ENCODE data around the gene PET100. TPM values are rescaled to one million over a fixed set of nuclear protein-coding genes. Genes with fewer than 3 reads are reported as not detected.

PET100 gene
- total RNA-seq, 1 experiment from 2014 or later, result 27.7 TPM

DNA sequence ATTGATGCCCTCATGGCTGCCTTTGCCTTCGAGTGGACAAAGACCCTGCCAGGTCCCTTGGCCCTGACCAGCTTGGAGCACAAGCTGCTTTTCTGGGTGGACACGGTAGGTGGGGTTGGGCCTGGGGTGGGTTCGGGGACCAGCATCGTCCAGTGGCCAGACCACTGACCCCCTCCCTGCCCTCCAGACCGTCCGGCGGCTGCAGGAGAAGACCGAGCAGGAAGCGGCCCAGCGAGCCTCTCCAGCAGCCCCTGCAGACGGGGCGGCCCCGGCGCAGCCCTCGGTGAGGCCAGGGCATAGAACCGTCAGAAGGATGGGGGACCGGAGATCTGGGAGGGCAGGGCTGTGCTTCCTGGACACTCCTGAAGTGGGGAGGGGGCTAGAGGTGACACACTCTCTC lies 23.3 kb upstream of the PET100 start:
- peaks cover 6% of the 10 kb centered on the region; the same call in 1 of the 2 replicates for H3K27me3 ChIP-seq (ENCODE audit: control insufficient read depth, insufficient read depth, low read length)
- H3K36me3 ChIP-seq (replicated peaks; ENCODE audit: control insufficient read depth, insufficient read depth, low read length), result peaks cover 1% of the 10 kb centered on the region
- DNase-seq, result no peak
- no peak overlapping the region for H3K4me3 ChIP-seq (ENCODE audit: insufficient read depth, low read depth, low read length)

DNA sequence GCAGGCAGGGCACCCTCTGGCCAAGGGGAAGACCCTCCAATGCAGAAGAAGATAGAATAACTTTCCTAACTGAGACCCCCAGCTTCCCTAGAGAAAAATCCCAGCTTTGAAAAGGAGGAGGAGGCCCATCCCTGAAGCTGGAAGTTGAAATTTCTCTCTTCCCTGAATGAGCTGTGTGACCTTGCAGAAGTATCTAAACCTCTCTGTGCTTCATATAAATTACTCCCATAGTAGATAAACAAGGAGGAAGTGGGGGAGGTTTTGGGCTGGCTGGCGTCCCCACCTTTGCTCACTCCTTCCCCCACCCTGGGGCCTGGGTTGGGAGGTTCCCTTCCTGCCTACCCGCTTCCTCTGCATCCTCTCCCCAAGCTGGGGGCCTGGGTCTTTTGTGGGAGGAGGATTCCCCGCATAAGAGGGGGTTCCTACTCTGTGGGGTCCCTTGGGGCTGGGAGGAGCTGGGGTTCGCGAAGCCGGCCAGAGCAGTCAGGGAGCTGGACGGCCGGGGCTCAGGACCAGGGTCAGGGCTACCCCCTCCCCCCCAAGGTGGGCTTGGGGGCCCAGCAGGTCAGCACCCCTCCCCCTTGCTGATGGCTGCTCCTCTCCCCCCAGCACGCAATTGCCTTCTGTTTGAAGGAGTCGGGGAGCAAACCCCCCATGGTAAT lies 22.2 kb upstream of the PET100 start:
- Histone ChIP-seq H3K4me3 (ENCODE audit: insufficient read depth, low read depth, low read length) (no peak overlapping the region), H3K36me3 (replicated peaks; ENCODE audit: control insufficient read depth, insufficient read depth, low read length) (peaks cover 1% of the 10 kb centered on the region), H3K27me3 (ENCODE audit: control insufficient read depth, insufficient read depth, low read length) (peaks cover 6% of the 10 kb centered on the region; the same call in 1 of the 2 replicates)
- no peak for DNase-seq

GRCh38 chr19:7607874-7608560 lies 21.6 kb upstream of the PET100 start:
- Histone ChIP-seq H3K27me3 (ENCODE audit: control insufficient read depth, insufficient read depth, low read length) (peaks cover 5% of the 10 kb centered on the region; the same call in 1 of the 2 replicates), H3K4me3 (ENCODE audit: insufficient read depth, low read depth, low read length) (no peak overlapping the region), H3K36me3 (replicated peaks; ENCODE audit: control insufficient read depth, insufficient read depth, low read length) (peaks cover 1% of the 10 kb centered on the region)
- no peak for DNase-seq

- Histone ChIP-seq H3K4me3 (ENCODE audit: insufficient read depth, low read depth, low read length) (no peak overlapping the region), H3K27me3 (ENCODE audit: control insufficient read depth, insufficient read depth, low read length) (no peaks in the 10 kb centered on the region), H3K36me3 (replicated peaks; ENCODE audit: control insufficient read depth, insufficient read depth, low read length) (peaks cover 1% of the 10 kb centered on the region)
- DNase-seq, result no peak
These were observed 18.9 kb upstream of the PET100 start for GRCh38 chr19:7610491-7611240.

GRCh38 chr19:7611541-7612279 lies 17.9 kb upstream of the PET100 start:
- peaks cover 1% of the 10 kb centered on the region for H3K36me3 ChIP-seq (replicated peaks; ENCODE audit: control insufficient read depth, insufficient read depth, low read length)
- no peak overlapping the region for H3K4me3 ChIP-seq (ENCODE audit: insufficient read depth, low read depth, low read length)
- H3K27me3 ChIP-seq (ENCODE audit: control insufficient read depth, insufficient read depth, low read length), result no peaks in the 10 kb centered on the region
- no peak for DNase-seq

GRCh38 chr19:7612282-7613274 lies 17.0 kb upstream of the PET100 start:
- DNase-seq, result no peak
- H3K36me3 ChIP-seq (replicated peaks; ENCODE audit: control insufficient read depth, insufficient read depth, low read length), result peaks cover 1% of the 10 kb centered on the region
- H3K4me3 ChIP-seq (ENCODE audit: insufficient read depth, low read depth, low read length), result no peak overlapping the region
- H3K27me3 ChIP-seq (ENCODE audit: control insufficient read depth, insufficient read depth, low read length), result no peaks in the 10 kb centered on the region

GRCh38 chr19:7614859-7615741 lies 14.5 kb upstream of the PET100 start:
- Histone ChIP-seq H3K4me3 (ENCODE audit: insufficient read depth, low read depth, low read length) (no peak overlapping the region), H3K36me3 (replicated peaks; ENCODE audit: control insufficient read depth, insufficient read depth, low read length) (peaks cover under 1% of the 10 kb centered on the region), H3K27me3 (ENCODE audit: control insufficient read depth, insufficient read depth, low read length) (no peaks in the 10 kb centered on the region)
- DNase-seq, result no peak

DNA sequence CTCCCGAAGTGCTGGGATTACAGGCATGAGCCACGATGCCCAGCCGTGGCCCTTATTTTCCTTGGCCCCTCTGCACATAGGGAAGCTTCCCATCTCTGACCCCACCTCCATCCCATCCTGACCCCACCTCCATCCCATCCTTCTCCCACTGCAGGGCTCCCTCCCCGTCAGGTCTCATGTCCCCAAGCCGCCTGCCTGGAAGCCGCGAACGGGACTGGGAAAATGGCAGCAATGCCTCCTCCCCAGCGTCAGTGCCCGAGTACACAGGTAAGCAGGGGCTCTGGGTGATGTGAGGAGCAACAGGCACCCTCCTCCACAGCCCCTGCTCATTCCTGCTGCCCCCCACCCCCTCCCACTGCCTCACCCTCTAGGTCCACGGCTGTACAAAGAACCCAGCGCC lies 12.4 kb upstream of the PET100 start:
- DNase-seq, result no peak
- no peak overlapping the region for H3K4me3 ChIP-seq (ENCODE audit: insufficient read depth, low read depth, low read length)
- peaks cover 4% of the 10 kb centered on the region for H3K36me3 ChIP-seq (replicated peaks; ENCODE audit: control insufficient read depth, insufficient read depth, low read length)
- H3K27me3 ChIP-seq (ENCODE audit: control insufficient read depth, insufficient read depth, low read length), result no peaks in the 10 kb centered on the region

GRCh38 chr19:7617735-7618134 lies 11.9 kb upstream of the PET100 start:
- H3K27me3 ChIP-seq (ENCODE audit: control insufficient read depth, insufficient read depth, low read length), result no peaks in the 10 kb centered on the region
- H3K4me3 ChIP-seq (ENCODE audit: insufficient read depth, low read depth, low read length), result no peak overlapping the region

DNA sequence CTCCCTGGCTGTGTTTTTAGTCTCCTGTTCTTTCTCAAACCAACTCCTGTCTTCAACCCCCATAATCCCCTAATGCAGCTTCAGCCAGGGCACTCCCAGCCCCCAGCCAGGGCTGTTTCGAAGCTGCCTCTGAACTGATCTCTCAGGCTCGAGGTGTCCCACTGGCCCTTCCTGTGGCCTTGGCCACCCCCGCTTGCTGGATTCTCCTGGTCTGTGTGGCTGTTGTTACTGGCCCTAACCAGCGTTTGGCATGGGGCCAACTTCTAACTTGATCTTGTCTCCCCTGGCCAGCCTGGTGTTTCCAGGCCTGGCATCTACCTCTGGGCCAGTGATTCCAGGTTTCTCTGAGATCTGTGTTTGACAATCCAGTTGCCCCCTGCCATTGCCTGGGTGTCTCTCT lies 11.2 kb upstream of the PET100 start:
- H3K36me3 ChIP-seq (replicated peaks; ENCODE audit: control insufficient read depth, insufficient read depth, low read length), result peaks cover 7% of the 10 kb centered on the region
- no peak for DNase-seq
- H3K4me3 ChIP-seq (ENCODE audit: insufficient read depth, low read depth, low read length), result no peak overlapping the region
- no peaks in the 10 kb centered on the region for H3K27me3 ChIP-seq (ENCODE audit: control insufficient read depth, insufficient read depth, low read length)

More at GRCh38 chr19:7617735-7618134, 11.9 kb upstream of the PET100 start:
- H3K36me3 ChIP-seq (replicated peaks; ENCODE audit: control insufficient read depth, insufficient read depth, low read length), result peaks cover 5% of the 10 kb centered on the region
- no peak for DNase-seq

DNA sequence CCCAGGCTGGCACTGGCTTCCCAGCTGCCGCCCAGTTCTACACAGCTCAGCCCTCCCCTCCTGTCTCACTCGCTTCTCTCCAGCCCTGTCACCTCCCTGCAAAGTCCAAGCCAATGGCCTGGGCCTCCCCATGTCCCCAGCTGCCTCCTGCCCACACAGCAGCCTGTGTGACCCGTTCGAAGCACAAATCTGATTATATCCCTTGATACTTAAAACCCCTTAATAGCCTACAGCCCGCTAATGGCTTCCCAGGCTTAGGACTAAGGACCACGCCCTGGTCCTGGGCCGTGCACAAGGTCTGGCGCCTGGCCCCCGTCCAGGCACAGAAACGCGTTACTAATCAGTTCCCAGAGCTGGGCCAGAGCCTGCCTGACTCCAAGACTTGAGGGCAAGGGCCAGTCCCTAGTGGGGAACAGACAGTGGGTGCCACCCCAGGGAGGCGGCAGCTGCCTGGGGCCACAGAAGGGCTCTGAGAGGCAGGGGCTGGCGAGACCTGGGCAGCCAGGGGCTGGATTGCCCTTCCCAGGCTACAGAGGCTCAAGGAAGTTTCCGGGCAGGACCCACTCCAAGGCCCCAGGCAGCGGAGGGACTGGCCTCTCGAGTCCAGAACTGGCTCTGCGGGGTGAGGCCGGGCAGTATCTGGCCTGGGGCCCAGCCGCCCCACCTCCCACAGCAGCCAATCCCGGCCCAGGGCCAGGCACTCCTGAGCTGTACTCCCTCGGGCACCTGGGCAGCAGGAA lies 10.7 kb upstream of the PET100 start:
- Histone ChIP-seq H3K4me3 (ENCODE audit: insufficient read depth, low read depth, low read length) (no peak overlapping the region), H3K36me3 (replicated peaks; ENCODE audit: control insufficient read depth, insufficient read depth, low read length) (peaks cover 7% of the 10 kb centered on the region), H3K27me3 (ENCODE audit: control insufficient read depth, insufficient read depth, low read length) (no peaks in the 10 kb centered on the region)
- DNase-seq, result no peak

DNA sequence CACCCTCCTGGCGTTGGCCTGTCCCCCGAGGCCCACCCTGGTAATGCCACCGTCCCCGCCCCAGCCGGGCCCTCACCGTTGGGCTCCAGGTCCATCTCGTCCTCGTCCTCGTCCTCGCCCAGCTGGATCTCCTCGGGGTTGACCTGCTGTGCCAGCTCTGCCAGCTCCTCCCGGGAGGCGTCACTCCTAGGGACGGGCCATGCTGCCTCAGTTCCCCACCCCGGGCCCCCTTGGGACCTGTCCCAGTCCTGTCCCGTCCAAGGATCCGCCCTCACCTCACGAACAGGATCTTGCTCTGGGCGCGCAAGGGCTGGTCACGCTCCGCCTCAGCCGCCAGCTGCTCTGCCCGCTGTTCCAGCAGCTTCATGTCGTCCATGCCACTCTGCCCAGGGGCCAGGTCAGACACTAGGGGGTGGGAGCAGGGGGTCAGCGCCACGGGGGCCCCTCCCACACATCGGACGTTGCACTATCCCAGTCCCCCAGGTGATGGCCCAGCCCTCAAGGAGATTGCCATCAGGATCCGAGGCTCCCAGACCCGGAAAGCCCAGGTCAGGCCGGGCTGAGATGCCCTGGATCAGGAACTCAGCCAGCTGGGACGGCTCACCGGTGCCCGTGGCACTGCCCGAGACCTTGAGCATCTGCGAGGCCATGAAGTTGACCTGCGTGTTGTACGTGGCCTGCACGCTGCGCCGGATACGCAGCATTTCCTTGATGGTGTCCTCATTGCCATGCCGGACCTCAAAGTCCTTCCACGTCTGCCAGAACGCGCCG lies 9.7 kb upstream of the PET100 start:
- Histone ChIP-seq H3K27me3 (ENCODE audit: control insufficient read depth, insufficient read depth, low read length) (no peaks in the 10 kb centered on the region), H3K36me3 (replicated peaks; ENCODE audit: control insufficient read depth, insufficient read depth, low read length) (peaks cover 7% of the 10 kb centered on the region), H3K4me3 (ENCODE audit: insufficient read depth, low read depth, low read length) (no peak overlapping the region)
- DNase-seq, result no peak

Data from H7 (cell line).